GM19438 (cell line): Measurements from ENCODE around the gene SNRPB.

ENCODE experiments used
- ATAC-seq: cut with Tn5 transposase; IDR thresholded peaks from one replicate; pipeline ENCODE4 v1.9.1; 2021; ENCODE audit warnings: low read depth; ENCODE audit not compliant: unreplicated experiment

Gene SNRPB

DNA sequence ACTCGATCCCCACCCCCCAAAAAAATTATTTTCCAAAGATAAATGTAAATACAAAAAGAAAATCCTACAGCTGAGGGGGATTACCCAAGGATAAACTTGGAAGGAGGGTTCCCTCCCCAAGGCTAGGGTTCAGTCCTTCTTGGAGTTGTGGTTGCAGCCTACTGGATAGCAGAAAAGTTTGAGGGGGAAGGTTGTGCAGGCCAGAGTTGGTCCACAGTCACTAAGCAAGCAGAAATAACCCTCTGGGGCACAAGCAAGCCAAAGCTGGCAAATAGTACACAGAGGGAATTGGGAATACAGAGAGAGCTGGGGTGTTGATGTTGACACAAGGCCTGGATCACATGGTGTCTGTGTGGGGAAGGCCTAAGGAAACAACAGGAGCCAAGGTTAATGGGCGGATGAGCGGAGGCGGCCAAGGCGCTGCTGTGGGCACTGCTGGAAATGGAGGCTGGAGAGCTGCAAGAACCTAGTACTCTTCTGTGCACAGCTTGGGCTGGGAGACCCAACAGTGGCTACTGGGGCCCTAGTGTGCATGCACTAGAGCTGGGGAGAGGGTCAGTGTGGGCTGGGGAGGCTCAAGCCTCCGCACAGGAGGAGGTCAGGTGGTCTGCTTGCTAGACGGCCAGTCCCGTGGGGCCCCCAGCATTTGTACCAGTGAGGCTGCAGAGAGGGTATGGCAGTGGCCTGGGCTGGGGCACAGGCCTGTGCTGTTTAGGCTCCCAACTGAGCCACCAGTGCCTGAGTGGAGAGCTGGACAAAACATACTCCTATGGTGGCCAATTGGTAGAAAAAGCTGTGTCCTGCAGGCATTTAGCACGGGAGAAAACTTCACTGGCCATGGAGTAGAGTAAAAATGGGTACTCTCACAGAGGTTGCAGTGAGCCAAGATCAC lies 5.5 kb upstream of the SNRPB start:
- no peak for ATAC-seq

DNA sequence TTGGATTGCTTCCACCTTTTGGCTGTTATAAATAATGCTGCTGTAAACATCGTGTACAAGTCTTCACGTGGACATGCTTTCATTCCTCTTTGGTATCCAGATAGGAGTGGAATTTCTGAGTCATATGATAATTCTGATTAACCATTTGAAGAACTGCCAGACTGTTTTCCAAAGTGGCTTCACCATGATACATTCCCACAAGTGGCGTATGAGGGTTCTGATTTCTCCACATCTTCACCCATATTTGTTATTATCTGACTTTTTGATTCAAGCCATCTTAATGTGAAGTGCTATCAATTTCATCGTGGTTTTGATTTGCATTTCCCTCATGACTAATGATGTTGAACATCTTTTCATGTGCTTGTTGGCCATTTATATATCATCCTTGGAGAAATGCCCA lies 2.9 kb upstream of the SNRPB start:
- ATAC-seq = no peak

DNA sequence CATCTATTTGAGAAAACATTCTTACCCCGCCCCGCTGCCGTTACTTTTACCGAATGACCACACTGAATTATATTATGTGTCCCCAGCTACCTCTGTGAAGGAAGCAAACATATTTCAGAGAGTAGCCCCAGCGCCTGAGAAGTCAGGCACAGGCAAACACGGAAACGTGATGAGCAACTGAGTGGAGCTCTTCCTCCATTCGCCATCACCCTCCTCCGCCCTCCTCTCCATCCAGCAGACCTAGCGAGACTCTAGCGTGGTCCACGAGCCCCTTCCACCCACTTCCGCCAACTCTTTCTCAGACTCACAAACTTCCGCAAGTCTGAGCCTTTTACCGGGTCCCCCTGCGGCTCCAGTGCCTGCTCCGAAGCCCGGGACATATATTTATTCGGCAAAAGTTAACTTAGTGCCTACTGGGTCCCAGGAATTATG lies 582 bp downstream of the SNRPB start:
- ATAC-seq = peak; percentile 29

DNA sequence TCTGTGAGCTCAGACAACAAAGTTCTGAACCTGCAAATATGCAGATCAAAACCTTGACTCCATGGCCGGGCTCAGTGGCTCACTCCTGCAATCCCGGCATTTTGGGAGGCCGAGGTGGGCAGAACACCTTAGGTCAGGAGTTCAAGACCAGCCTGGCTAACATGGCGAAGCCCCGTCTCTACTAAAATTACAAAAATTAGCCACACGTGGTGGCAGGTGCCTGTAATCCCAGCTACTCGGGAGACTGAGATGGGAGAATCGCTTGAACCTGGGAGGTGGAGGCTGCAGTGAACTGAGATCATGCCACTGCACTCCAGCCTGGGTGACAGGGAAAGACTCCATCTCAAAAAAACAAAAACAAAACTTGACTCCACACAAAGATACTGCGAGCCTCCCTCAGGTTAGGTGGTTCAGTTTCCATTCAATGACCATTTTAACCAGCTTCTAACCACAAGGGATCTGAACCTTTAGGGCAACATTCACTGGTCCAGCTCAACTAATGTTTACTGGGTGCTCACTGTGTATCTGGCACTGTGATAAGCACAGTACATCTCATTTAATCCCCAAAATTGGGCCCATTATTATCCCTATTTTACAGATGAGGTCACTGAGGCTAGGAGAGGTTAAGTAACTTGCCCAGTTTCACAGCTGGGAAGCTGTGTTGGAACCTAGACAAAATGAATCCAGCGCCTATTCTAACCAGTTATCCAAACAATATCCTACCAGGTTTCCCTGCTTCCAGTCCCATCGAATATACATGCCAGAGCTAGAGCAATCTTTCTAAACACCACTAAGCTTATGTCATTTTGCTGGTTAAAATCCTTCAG lies 1.8 kb downstream of the SNRPB start:
- ATAC-seq = no peak

DNA sequence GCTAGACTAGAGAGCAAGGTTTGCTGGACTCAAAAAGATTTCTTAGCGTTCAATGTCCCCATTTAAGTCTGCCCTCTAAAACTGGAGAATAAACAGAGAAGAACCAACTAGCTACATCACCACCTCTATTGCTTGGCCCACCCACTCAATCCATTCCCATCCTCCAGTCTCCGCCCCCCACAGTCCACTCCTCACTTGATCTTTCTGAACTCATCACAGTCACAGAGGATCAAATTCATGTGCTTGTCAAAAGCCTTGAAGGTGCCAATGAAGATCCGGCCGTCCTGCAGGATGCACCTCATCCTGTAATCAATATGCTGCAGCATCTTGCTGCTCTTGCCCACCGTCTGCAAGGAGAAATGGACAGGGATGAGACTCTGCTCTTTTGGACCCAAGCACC lies 3.2 kb downstream of the SNRPB start:
- no peak for ATAC-seq

DNA sequence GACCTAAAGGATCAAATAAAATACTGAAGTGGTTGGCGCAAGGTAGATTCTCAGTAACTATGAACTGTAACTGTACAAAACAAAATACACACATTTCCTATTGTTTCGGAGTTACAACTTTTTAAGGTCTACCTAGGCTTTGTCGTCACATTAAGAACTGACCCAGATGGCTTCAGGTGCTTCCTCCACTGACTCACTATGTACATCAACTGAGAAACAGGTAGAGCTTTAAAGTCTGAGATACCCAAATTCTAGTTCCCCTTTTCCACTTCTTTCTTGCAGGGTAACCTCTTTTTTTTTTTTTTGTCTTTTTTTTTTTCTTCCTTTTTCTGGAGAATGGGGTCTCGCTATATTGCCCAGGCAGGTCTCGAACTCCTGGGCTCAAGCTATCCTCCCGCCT lies 5.5 kb downstream of the SNRPB start:
- no peak for ATAC-seq

DNA sequence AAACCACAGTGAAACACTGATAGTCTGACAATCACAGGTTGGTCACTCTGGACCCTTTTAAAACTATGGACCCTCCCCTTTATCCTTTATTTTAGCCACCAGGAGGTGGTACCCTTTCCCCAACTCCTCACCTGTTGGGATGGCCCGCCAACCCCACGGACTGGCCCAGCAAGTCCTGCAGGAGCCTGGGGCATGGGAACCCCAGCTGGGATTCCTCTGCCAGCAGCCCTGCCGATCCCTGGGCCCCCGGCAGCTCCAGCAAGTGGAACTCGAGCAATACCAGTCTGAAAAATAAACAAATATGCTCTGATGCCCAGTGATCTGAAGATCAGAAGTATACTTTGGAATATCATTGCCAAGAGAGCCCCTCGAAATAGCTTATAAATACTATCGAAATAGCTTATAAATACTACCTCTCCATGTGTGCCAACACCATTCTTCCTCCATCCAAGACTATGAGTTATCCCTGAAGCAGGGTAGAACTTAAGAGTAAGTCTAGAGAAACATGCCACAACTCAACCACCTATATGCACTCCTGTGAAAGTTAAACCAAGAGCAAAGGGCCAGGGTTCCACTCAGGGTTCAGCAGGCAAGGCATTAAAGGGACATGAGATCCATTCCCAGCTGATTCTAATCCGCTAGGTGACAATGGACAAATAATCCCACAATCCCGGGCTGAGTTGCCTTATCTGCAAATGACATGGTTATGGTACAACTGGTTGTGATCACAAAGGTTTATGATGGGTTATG lies 6.8 kb downstream of the SNRPB start:
- ATAC-seq = no peak

DNA sequence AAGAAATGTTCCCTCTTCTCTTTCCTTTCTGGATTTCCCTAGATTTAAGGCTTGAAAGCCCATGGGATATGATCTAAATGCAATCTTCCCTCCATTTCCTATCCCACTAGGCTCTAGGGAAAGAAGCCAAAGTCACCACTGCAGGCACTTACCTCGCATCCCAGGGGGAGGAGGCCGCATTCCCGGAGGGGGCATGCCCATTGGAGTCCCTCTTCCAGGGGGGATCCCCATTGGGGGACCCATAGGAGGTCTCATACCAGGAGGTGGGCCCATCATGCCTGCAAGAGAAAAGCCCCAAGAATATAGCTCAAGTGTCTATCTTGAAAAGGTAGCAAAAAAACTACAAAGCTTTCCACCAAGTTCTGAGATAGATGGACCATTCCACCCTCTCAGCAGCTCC lies 8.1 kb downstream of the SNRPB start:
- no peak for ATAC-seq

DNA sequence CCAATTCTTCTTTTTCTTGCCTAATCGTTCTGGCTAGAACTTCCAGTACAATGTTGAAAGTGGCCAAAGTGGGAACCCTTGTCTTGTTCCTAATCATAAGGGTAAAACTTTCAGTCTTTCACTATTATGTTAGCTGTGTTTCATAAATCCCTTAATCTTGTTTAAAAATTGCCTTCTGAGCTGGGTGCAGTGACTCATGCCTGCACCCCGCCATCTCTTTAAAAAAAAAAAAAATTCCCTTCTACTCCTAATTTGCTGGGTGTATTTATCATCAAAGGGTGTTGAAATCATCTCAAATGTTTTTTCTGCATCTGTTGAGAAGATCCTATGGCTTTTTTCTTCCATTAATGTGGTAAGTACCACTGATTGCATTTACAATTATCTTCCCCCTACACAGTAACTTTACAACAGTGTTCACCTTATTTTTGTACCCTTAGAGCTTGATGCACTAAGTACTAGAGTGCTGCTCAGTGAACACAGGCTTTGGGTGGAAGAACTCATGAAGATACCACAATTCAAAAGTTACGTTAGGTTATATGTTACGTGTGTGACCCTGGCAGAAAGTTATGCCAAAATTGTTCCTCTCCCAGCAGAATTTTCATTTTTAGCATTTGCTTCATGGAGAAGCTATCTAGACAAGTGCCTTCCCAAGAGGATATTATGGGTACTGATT lies 9.7 kb downstream of the SNRPB start:
- no peak for ATAC-seq

DNA sequence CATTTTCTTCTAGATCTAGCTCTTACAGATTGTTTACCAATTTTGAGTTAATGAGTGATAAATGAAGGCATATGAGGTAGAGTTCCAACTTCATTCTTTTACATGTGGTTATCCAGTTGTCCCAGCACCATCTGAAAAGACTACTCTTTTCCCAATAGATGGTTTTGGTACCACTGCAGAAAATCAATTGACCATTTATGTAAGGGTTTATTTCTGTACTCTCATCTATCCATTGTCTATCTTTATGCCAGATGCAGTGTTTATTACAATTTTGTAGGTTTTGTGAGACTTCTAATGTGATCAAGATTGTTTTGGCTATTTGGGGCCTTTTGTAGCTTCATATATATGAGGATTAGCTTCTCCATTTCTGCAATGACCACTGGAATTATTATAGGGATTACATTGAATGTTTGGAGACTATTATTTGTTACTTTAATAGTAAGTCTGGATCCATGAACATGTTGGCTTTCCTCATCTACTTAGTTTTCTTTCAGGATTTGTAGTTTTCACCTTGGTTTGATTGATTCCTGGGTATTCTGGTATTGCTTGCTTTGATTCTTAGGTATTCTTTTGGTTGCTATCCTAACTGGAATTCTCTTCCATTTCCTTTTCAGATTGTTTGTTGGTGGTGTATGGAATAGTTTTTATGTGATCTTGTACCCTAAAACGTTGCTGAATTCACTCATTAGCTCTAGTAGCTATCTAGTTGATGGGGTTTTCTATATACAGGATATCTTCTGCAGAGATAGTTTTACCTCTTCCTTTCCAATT lies 10.4 kb downstream of the SNRPB start:
- ATAC-seq = no peak

DNA sequence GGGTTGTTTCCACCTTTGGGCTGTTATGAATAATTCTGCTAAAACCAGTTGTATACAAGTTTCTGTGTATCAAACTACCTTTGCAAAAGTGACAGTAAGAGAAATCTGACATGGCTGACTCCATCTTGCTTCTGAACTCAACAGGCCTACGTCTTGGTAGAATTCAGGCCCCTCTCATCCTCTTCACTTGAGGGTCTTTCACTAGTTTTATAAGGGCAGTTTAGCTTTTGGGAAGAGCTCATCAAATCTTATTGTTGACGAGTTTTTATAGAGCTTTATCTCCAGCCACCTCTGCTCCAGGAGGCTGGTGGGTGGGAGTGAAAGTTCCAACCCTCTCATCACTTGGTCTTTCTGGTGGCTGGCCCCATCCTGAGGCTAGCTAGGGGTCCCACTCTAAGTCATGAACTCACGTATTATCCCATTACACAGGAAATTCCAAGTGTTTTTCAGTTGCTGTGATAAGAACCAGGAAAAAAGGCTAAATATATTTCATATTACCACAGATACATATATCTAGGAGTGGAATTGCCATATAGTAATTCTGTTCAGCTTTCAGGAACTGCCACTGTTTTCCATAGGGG lies 11.6 kb downstream of the SNRPB start:
- no peak for ATAC-seq

DNA sequence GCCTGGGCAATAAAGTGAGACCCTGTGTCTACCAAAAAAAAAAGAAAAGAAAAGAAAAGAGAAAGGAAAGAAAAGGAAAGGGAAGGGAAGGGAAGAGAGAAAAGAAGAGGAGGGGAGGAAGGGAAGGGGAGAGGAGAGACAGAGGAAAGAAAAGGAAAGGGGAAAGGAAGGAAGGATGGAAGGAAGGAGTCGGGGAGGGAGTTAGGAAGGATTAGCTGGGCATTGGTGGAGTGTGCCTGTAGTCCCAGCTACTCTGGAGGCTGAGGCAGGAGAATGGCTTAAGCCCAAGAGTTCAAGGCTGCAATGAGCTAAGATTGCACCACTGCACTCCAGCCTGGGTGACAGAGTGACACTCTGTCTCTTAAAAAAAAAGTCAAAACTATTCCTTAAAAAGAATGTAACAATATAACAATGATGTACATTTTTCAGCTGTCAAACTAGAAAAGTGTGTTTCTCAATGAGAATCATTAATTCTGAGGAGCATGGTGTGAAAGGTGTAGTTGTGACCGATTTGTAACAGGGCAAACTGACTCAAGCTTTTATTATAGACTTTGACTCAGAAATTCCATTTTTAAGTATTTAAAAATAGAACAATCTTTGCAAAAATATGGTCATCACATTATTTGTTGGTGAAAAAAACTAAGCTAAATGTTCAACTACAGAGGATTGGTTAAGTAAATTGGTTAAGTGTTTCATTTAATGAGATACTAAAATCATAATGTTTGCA lies 14.7 kb downstream of the SNRPB start:
- ATAC-seq = no peak

DNA sequence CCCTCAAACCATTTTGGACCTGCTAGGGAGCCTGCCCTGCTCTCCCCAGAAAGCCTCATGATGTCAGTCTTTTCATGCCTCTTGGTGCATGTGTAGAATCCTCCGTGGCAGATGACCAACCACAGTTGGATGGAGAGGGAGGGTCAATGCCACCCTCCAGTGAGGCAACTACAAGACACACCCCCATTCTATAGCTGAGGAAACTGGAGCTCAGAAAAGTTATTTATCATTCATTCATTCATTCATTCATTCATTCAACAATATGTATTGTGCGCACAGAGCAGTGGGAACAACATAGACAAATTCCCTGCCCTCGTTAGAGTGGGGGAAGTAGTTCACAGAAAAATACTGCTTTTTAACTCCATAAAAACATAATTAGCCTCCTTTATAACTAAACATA lies 16.8 kb downstream of the SNRPB start:
- no peak for ATAC-seq

DNA sequence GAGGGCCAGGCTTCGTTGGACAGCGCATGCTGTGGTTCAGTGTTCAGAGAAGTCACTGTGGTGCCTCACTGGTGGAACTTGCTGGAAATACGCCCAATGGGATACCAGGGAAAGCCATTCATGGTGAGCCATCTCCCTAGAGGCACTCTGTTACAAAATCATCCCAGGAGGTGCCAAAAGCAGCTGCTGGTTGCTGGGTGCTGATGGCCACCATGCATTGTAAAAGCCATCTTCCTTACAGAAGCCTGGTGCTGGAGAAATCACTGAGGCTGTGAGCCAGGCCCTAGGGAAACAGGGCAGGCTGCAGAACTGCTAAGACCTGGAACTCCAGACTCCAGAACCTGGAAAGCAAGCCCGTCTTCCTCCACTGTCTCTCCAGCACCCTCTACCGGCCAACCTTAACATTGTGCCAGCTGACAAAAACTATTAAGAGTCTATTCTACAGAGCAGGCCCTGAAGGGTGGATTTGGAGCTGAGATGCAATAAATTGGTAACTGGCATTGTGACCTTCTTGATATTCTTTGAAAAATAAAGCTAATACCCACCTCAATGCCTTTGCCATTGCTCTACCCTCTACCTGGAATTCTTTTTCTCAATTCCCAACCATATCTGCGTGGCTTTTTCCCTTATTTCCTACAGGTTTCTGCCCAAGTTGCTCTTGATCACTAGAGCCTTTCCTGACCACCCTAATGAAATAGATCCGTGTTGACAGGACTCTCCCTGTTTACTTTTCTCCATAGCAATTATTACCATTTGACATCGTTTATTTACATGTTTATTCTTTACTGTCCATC lies 18.5 kb downstream of the SNRPB start:
- no peak for ATAC-seq

DNA sequence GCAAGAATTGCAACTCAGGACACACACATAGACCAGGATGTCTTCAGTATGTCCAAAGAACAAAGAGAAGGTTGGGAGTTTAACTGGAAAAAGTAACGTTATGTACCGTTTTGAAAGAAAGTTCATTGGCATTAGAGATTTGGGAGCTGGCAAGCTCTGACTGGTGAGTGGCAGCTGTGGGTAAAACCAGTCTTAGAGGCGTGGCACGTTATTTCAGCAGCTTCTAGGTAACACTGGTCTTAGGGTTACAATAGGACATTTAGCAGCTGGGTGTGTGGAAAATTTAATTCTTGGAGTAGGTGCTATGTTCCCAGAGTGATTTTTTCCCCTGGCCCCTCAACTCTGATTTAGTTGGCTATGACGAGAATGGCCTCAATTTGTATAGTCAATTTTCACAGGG lies 19.2 kb downstream of the SNRPB start:
- no peak for ATAC-seq

DNA sequence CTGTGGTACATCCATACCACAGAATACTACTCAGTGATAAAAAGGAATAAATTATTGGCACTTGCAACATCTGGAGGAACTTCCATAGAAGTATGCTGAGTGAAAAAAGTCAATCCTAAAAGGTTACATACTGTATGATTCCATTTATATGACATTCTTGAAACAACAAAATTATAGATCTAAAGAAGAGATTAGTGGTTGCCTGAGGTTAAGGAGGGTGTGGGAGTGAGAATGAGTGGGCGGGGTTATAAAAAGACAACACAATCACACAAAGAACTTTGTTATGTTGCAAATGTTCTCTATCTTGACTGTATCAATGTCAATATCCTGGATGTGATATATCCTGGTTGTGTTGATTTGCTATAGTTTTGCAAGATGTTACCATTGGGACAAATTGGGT lies 21.2 kb downstream of the SNRPB start:
- ATAC-seq = no peak

DNA sequence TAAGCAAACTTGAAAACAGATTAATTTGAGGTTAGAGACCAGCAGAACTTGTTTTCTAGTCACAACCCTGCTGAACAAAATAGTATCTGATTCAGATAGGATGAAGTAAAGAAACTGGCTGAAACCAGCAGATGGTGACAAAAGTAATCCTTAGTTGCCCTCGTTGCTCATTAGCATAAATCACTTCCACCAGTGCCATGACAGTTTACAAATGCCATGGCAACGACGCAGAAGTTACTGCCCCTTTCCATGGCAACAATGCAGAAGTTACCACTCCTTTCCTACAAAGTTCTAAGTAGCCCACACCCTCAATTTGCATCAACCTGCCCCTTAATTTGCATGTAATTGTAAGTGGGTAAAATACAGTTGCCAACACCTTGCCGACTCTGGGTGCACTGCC lies 23.7 kb downstream of the SNRPB start:
- no peak for ATAC-seq

DNA sequence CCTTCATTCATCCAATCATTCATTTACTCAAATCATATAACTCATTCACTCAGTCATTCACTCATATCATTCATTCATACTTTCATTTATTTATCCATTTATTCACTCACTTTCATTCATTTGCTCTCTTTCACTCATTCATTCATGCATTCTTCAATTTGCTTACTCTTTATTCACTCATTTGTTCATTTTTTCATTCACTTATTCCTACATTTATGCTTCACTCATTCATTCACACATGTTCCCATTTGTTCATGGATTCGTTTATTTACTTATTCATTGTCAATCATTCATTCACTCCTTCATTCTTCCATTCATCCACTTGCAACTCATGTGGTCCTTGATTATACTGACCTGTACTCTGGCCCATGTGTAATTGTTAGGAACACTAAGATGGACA lies 39.4 kb downstream of the SNRPB start:
- no peak for ATAC-seq
